GM12801 (cell line): ENCODE results near the gene TNFRSF12A.

ENCODE experiments used
- CTCF ChIP-seq: IDR thresholded peaks from one replicate; pipeline ENCODE4 v1.5.1; 2011; ENCODE audit warnings: control low read depth; ENCODE audit not compliant: insufficient read length; ENCODE audit errors: extremely low read depth

Gene TNFRSF12A

GRCh38 chr16:2999929-3000328, 20.2 kb upstream of the TNFRSF12A start:
- TF ChIP-seq CTCF = no peak

- TF ChIP-seq CTCF = no peak
Measured at GRCh38 chr16:3000540-3000939, 19.6 kb upstream of the TNFRSF12A start.

DNA sequence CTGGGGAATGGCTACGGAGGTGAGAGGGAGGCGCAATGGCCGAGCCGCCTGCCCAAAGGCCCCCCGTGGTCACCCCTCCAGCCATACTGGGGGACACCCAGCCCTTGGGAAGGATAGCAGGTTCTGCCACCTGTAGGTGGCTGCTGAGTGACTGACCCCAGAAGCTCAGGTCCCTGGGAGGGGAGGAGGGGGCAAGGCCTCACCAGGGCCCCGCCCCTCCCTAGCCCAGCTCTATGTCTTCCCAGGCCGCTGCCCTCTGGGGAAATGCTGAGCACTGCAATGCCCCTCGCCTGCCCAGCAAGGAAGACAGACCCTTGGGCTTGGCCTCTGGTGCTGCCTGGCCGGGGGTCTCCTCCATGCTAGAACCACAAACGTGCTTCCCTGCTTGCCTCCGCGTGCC, 18.9 kb upstream of the TNFRSF12A start:
- TF ChIP-seq CTCF = no peak

DNA sequence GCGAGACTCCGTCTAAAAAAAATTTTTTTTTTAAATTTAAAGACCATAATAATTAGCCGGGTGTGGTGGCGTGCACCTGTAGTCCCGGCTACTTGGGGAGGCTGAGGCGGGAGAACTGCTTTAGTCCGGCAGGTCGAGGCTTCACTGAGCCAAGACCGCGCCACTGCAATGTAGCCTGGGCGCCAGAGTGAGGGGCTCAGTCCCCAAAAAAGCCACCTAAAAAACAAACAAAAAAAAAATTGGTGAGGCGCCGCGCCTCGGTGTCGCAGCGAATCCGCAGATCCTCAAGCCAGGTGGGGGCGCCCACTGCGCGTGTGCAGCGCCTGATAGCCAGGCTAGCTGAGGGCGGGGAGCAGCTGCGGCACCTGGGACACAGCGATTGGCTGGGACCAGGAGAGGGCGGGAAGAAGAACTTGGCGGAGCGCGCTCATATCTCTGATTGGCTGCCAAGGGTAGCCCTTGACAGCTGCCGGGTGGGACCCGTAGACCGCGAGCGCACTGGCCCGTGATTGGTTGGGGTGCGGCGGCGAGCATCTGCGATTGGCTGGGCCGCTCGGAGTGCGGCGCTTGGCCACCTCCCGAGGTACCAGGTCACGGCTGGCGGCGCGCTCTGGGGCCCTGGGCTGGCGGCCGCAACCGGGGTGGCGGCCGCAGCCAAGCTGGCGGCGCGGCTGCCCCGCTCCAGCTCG, 16.4 kb upstream of the TNFRSF12A start:
- TF ChIP-seq CTCF = no peak

DNA sequence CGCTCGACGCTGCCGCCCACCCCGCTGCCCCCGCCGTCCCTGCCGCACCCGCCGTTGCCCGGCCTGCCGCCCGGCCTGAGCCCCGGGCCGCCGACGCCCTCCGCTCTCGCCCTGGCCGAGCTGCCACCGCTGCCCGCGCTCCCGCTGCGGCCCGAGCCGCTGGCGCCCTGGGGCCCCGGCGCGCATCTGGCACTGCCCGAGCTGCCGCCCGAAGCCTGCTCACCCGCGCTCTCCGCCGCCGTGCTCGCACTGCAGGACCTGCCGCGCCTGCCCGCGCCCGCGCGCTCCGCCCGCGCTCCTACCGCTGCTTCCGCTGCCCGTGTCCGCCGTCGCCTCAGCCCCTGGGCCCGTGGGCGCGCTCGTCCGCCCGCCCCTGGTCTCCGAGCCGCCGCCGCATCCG, 15.8 kb upstream of the TNFRSF12A start:
- no peak for TF ChIP-seq CTCF

- no peak for TF ChIP-seq CTCF
Measured at GRCh38 chr16:3004781-3005284, 15.3 kb upstream of the TNFRSF12A start.

DNA sequence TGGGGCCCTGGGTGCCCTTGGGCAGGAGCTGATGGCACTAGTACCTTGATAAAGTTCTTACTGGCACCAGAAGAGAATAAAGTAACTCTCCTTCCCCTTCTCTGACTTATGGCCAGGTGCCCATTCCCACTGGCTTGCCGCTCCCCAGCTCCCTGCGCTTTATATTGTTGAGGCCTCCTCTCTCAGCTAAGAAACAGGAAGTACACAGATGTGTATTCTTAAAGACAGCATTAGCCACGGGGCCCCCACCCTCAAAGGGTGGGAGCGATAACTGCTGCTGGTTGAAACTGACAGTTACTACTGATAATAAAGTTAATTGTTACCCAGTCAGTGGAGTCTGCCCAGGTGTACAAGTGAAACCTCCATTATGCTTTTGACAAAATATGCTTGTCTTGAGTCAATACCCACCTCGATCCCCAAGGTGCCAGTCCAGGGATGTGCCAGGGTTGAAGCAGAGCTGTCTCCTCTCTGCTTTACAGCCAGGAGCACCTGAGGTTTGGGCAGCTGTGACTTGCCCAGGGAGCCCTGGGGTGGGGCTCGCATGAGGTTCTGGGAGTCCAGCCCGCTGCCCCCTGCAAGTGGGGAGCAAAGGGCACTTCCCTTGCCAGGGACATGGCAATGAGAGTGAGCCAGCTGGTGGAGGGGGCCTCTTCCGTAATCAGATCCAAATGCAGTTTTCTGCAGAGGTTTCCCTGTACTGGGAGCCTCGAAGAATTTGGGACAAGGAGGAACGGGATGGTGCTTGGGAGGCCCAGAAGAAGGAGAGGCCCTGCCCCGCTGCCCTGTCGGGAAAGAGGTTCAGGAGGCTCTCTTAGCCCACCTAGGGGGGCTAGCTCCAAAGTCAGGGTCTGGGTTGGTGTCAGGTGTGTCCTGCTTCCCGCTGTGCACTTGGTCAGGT, 12.9 kb upstream of the TNFRSF12A start:
- no peak for TF ChIP-seq CTCF
